H9 (cell line): ENCODE results near the gene BLNK. TPM values are rescaled to one million over a fixed set of nuclear protein-coding genes. Genes with fewer than 3 reads are reported as not detected.

Source experiments
- DNase-seq: peaks from one replicate; pipeline ENCODE4 v3.0.0-alpha.2; 2017
- H2AFZ ChIP-seq: one replicate; pipeline ENCODE4 v1.6.1; 2013; ENCODE audit warnings: mild to moderate bottlenecking, low read length, control low read depth, moderate library complexity
- H2AK5ac ChIP-seq: 2 replicates; pipeline ENCODE4 v1.6.1; 2013; ENCODE audit warnings: low read length, control low read depth, mixed read lengths; ENCODE audit not compliant: insufficient read length
- H2BK120ac ChIP-seq: one replicate; pipeline ENCODE4 v1.6.1; 2013; ENCODE audit warnings: low read depth, mild to moderate bottlenecking, low read length, control low read depth, inconsistent platforms; ENCODE audit not compliant: poor library complexity, severe bottlenecking
- H2BK12ac ChIP-seq: 2 replicates; pipeline ENCODE4 v1.6.1; 2013; ENCODE audit warnings: low read length, control low read depth, mixed read lengths, low read depth; ENCODE audit not compliant: insufficient read length
- H2BK15ac ChIP-seq: 2 replicates; pipeline ENCODE4 v1.6.1; 2013; ENCODE audit warnings: low read depth, low read length, control low read depth
- H2BK20ac ChIP-seq: one replicate; pipeline ENCODE4 v1.6.1; 2013; ENCODE audit warnings: low read depth, mild to moderate bottlenecking, low read length, control low read depth, inconsistent platforms; ENCODE audit not compliant: poor library complexity, severe bottlenecking
- H2BK5ac ChIP-seq: 2 replicates; pipeline ENCODE4 v1.6.1; 2013; ENCODE audit warnings: low read length, control low read depth, mixed read lengths; ENCODE audit not compliant: insufficient read length
- H3K14ac ChIP-seq: 2 replicates; pipeline ENCODE4 v1.6.1; 2013; ENCODE audit warnings: low read length, control low read depth; ENCODE audit not compliant: insufficient read depth
- H3K18ac ChIP-seq: 2 replicates; pipeline ENCODE4 v1.6.1; 2013; ENCODE audit warnings: low read depth, mild to moderate bottlenecking, mixed read lengths, low read length, control low read depth; ENCODE audit not compliant: insufficient read length
- H3K23ac ChIP-seq: 2 replicates; pipeline ENCODE4 v1.6.1; 2013; ENCODE audit warnings: low read length, control low read depth, mixed read lengths, low read depth; ENCODE audit not compliant: insufficient read length
- H3K23me2 ChIP-seq: 2 replicates; pipeline ENCODE4 v1.6.1; 2013; ENCODE audit warnings: low read depth, mild to moderate bottlenecking, mixed read lengths, low read length, control low read depth; ENCODE audit not compliant: insufficient read length, poor library complexity, severe bottlenecking
- H3K27ac ChIP-seq: 2 replicates; pipeline ENCODE4 v1.5.1; 2013; ENCODE audit warnings: low read length, control low read depth, mixed read lengths, low read depth; ENCODE audit not compliant: insufficient read length
- H3K27me3 ChIP-seq: 2 replicates; pipeline ENCODE4 v1.6.1; 2013; ENCODE audit warnings: low read length, control low read depth, inconsistent platforms; ENCODE audit not compliant: insufficient read depth
- H3K4ac ChIP-seq: 2 replicates; pipeline ENCODE4 v1.6.1; 2013; ENCODE audit warnings: low read depth, mild to moderate bottlenecking, control low read depth, inconsistent platforms, low read length, moderate library complexity
- H3K4me1 ChIP-seq: 2 replicates; pipeline ENCODE4 v1.6.1; 2013; ENCODE audit warnings: low read length, control low read depth, inconsistent platforms; ENCODE audit not compliant: insufficient read depth
- H3K4me2 ChIP-seq: 2 replicates; pipeline ENCODE4 v1.6.1; 2013; ENCODE audit warnings: low read length, control low read depth, mixed read lengths; ENCODE audit not compliant: insufficient read length, insufficient read depth
- H3K56ac ChIP-seq: 2 replicates; pipeline ENCODE4 v1.6.1; 2013; ENCODE audit warnings: low read depth, mild to moderate bottlenecking, mixed read lengths, low read length, control low read depth; ENCODE audit not compliant: insufficient read length
- H3K79me1 ChIP-seq: 2 replicates; pipeline ENCODE4 v1.6.1; 2013; ENCODE audit warnings: low read depth, mild to moderate bottlenecking, moderate library complexity, low read length, control low read depth, inconsistent platforms; ENCODE audit not compliant: insufficient read depth, poor library complexity, severe bottlenecking
- H3K79me2 ChIP-seq: 2 replicates; pipeline ENCODE4 v1.6.1; 2013; ENCODE audit warnings: low read length, control low read depth, inconsistent platforms; ENCODE audit not compliant: insufficient read depth
- H3K9ac ChIP-seq: 2 replicates; pipeline ENCODE4 v1.6.1; 2013; ENCODE audit warnings: low read length, control low read depth, mixed read lengths; ENCODE audit not compliant: insufficient read length; ENCODE audit errors: extremely low read depth
- H3K9me3 ChIP-seq: one replicate; pipeline ENCODE4 v1.6.1; 2013; ENCODE audit warnings: low read depth, low read length, inconsistent platforms; ENCODE audit not compliant: control insufficient read depth
- H3T11ph ChIP-seq: one replicate; pipeline ENCODE4 v1.6.1; 2013; ENCODE audit warnings: mild to moderate bottlenecking, low read length, control low read depth, inconsistent platforms
- H4K20me1 ChIP-seq: one replicate; pipeline ENCODE4 v1.6.1; 2013; ENCODE audit not compliant: control insufficient read depth, insufficient read length, insufficient read depth
- H4K5ac ChIP-seq: 2 replicates; pipeline ENCODE4 v1.6.1; 2013; ENCODE audit warnings: low read depth, mild to moderate bottlenecking, mixed read lengths, low read length, control low read depth; ENCODE audit not compliant: insufficient read length
- H4K8ac ChIP-seq: replicated peaks from 2 replicates; pipeline ENCODE4 v1.6.1; 2013; ENCODE audit warnings: low read length, control low read depth, mixed read lengths, low read depth; ENCODE audit not compliant: insufficient read length
- H4K91ac ChIP-seq: 2 replicates; pipeline ENCODE4 v1.6.1; 2013; ENCODE audit warnings: low read depth, mild to moderate bottlenecking, moderate library complexity, mixed read lengths, low read length, control low read depth; ENCODE audit not compliant: insufficient read length
- H3K27ac Mint-ChIP-seq, 3 experiments: 2 replicates in 2 of 3; 3 replicates in 1 of 3; pipeline ENCODE4 v1.8.0; 2020 to 2021; ENCODE audit warnings: mixed read lengths in 3 of 3, mild to moderate bottlenecking in 1 of 3, moderate library complexity in 1 of 3
- H3K27me3 Mint-ChIP-seq: 2 replicates; pipeline ENCODE4 v1.8.0; 2021; ENCODE audit warnings: low read depth, mild to moderate bottlenecking, moderate library complexity, mixed read lengths
- H3K36me3 Mint-ChIP-seq, 3 experiments: 2 replicates in 2 of 3; 3 replicates in 1 of 3; pipeline ENCODE4 v1.8.0; 2020 to 2021; ENCODE audit warnings: low read depth in 3 of 3, mixed read lengths in 3 of 3; ENCODE audit not compliant: insufficient read depth in 1 of 3
- H3K4me1 Mint-ChIP-seq, 2 experiments: 2 replicates each; pipeline ENCODE4 v1.8.0; 2020; ENCODE audit warnings: mixed read lengths in 2 of 2
- H3K4me3 Mint-ChIP-seq, 2 experiments: 2 replicates in 1 of 2; 3 replicates in 1 of 2; pipeline ENCODE4 v1.8.0; 2020 to 2021; ENCODE audit warnings: mild to moderate bottlenecking in 2 of 2, mixed read lengths in 2 of 2, moderate library complexity in 1 of 2
- H3K9me3 Mint-ChIP-seq, 2 experiments: 2 replicates in 1 of 2; 3 replicates in 1 of 2; pipeline ENCODE4 v1.8.0; 2020; ENCODE audit warnings: mild to moderate bottlenecking in 2 of 2, mixed read lengths in 2 of 2, moderate library complexity in 1 of 2
- WGBS: extraction: QIAGEN DNeasy Blood & Tissue Kit; methylation state at CpG from one replicate; pipeline ENCODE4 v1.1.7; 2013; ENCODE audit warnings: missing lambda C conversion rate, low lambda C conversion rate, mixed read lengths; ENCODE audit not compliant: insufficient read length; ENCODE audit errors: extremely low coverage; 5-methylcytosine and 5-hydroxymethylcytosine counted together
- total RNA-seq: library from RNA; stranded (reverse); gene quantifications from 2 replicates; pipeline ENCODE4 v1.2.1, GENCODE V29; 2021
- TF ChIP-seq, protein P1 (sequence below): fragments of 200-600 bp; sonication (generic); conservative IDR thresholded peaks from 3 replicates; pipeline ENCODE4 v1.8.0; 2021; ENCODE audit warnings: antibody characterized with exemption, mild to moderate bottlenecking

Gene BLNK
- total RNA-seq, 1 experiment from 2014 or later = not detected

DNA sequence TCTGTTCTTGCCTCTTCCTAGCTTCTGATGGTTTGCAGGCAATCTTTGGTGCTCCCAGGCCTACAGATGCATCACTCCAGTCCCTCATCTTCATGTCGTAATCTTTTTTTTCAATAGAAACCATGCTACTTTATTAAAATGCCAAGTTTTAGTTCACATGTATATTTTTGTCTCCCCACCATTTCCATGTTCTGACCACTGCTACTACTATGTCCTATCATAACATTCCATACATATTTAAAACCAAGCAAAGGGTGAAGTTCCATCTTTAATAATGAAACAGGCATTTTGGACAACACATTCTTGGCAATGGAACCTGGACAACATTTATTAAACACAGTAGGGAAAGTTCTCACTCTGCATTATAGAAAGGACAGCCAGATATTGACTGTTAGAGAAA, 82.5 kb downstream of the BLNK start:
- no peak for DNase-seq
- Mint-ChIP-seq H3K9me3 (peaks cover 18 to 24% of the 10 kb centered on the region in 2 experiments), H3K4me1 (no peaks in the 10 kb centered on the region; a peak in 1 of 4 replicates)

More for the DNA sequence above, 82.5 kb downstream of the BLNK start:
- Histone ChIP-seq H4K91ac (no peak overlapping the region), H3K27me3 (no peaks in the 10 kb centered on the region), H2BK12ac (no peak overlapping the region), H3K4ac (no peak overlapping the region), H3K9me3 (no peaks in the 10 kb centered on the region), H4K5ac (no peak overlapping the region), H2BK5ac (no peak overlapping the region), H2BK120ac (no peak overlapping the region), H3K4me2 (no peak overlapping the region), H2BK15ac (no peak overlapping the region), H2BK20ac (no peak overlapping the region), H3K14ac (no peak overlapping the region), H2AFZ (no peak overlapping the region), H4K8ac (no peak overlapping the region), H3K56ac (no peak overlapping the region), H3T11ph (no peak overlapping the region), H3K4me1 (no peaks in the 10 kb centered on the region), H3K79me2 (no peaks in the 10 kb centered on the region), H3K9ac (no peak overlapping the region), H3K23me2 (no peaks in the 10 kb centered on the region), H2AK5ac (no peak overlapping the region), H3K27ac (no peak overlapping the region), H3K23ac (no peak overlapping the region), H3K18ac (no peak overlapping the region), H4K20me1 (no peaks in the 10 kb centered on the region), H3K79me1 (no peaks in the 10 kb centered on the region)
- Mint-ChIP-seq H3K4me3 (no peak overlapping the region), H3K27ac (no peak overlapping the region; a peak in 1 of 7 replicates), H3K27me3 (peaks cover 2% of the 10 kb centered on the region), H3K36me3 (peaks cover 2 to 25% (median 14%) of the 10 kb centered on the region in 3 experiments; a peak in 5 of 7 replicates)
- TF ChIP-seq, protein P1, sequence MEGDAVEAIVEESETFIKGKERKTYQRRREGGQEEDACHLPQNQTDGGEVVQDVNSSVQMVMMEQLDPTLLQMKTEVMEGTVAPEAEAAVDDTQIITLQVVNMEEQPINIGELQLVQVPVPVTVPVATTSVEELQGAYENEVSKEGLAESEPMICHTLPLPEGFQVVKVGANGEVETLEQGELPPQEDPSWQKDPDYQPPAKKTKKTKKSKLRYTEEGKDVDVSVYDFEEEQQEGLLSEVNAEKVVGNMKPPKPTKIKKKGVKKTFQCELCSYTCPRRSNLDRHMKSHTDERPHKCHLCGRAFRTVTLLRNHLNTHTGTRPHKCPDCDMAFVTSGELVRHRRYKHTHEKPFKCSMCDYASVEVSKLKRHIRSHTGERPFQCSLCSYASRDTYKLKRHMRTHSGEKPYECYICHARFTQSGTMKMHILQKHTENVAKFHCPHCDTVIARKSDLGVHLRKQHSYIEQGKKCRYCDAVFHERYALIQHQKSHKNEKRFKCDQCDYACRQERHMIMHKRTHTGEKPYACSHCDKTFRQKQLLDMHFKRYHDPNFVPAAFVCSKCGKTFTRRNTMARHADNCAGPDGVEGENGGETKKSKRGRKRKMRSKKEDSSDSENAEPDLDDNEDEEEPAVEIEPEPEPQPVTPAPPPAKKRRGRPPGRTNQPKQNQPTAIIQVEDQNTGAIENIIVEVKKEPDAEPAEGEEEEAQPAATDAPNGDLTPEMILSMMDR = no peak
- WGBS = no CpG with 5 or more reads among the region's 1 CpG
